Activated naive CD8-positive, alpha-beta T cell treated with anti-CD3 and anti-CD28 coated beads, Interleukin-2, amount 50 U/mL, for 24 hours (primary cell): ENCODE results near the gene PKD2L1.
A peak's percentile ranks its signal among the peaks of the same experiment; 100 is the strongest.

Source experiments
- ATAC-seq: fragments of 150-1000 bp; cut with Tn5 transposase; one replicate; pipeline ENCODE4 v1.10.0; 2021
- DNase-seq: peaks from one replicate; pipeline ENCODE4 v3.0.0; 2021
- H3K27ac Mint-ChIP-seq: one replicate; pipeline ENCODE4 v1.8.0; 2021; ENCODE audit warnings: mild to moderate bottlenecking, mixed read lengths
- H3K27me3 Mint-ChIP-seq: one replicate; pipeline ENCODE4 v1.8.0; 2021; ENCODE audit warnings: mixed read lengths
- H3K36me3 Mint-ChIP-seq: one replicate; pipeline ENCODE4 v1.8.0; 2021; ENCODE audit warnings: low read depth, mixed read lengths
- H3K4me1 Mint-ChIP-seq: one replicate; pipeline ENCODE4 v1.8.0; 2021; ENCODE audit warnings: mixed read lengths
- H3K4me3 Mint-ChIP-seq: one replicate; pipeline ENCODE4 v1.8.0; 2021; ENCODE audit warnings: mild to moderate bottlenecking, moderate library complexity, mixed read lengths
- H3K9me3 Mint-ChIP-seq: one replicate; pipeline ENCODE4 v1.8.0; 2021; ENCODE audit warnings: mixed read lengths

The PKD2L1 gene

GRCh38 chr10:100347568-100348195, 17.7 kb upstream of the PKD2L1 start:
- DNase-seq: no peak
- peaks cover 48% of the 10 kb centered on the region for H3K4me1 Mint-ChIP-seq

GRCh38 chr10:100346765-100347567, 16.9 kb upstream of the PKD2L1 start, which contains the start of gene SCD:
Gene SCD (plus strand): TSS chr10:100347233. CDS start chr10:100347505, 272 bp downstream.
- peak; percentile 93 for ATAC-seq
- Mint-ChIP-seq H3K4me3 (peak within 1 kb of the TSS; percentile 95), H3K27ac (peak within 1 kb of the TSS; percentile 91), H3K9me3 (no peaks in the 10 kb centered on the region), H3K4me1 (peaks cover 48% of the 10 kb centered on the region), H3K27me3 (no peaks in the 10 kb centered on the region), H3K36me3 (peaks cover 45% of the 10 kb centered on the region)
- peak; percentile 85 for DNase-seq

More at GRCh38 chr10:100347568-100348195, 17.7 kb upstream of the PKD2L1 start:
- no peak for ATAC-seq
- Mint-ChIP-seq H3K27ac (peak overlapping the region; percentile 88), H3K36me3 (peaks cover 52% of the 10 kb centered on the region), H3K4me3 (peak overlapping the region; percentile 95), H3K27me3 (no peaks in the 10 kb centered on the region), H3K9me3 (no peaks in the 10 kb centered on the region)

- peaks cover 39% of the 10 kb centered on the region for H3K36me3 Mint-ChIP-seq
- H3K4me1 Mint-ChIP-seq: peaks cover 48% of the 10 kb centered on the region
- peak overlapping the region; percentile 95 for H3K4me3 Mint-ChIP-seq
- H3K27ac Mint-ChIP-seq: peak overlapping the region; percentile 91
- ATAC-seq: peak; percentile 74
- no peaks in the 10 kb centered on the region for H3K27me3 Mint-ChIP-seq
- no peaks in the 10 kb centered on the region for H3K9me3 Mint-ChIP-seq
- peak; percentile 89 for DNase-seq
These were observed 16.3 kb upstream of the PKD2L1 start for GRCh38 chr10:100346351-100346764.

- ATAC-seq: no peak
- Mint-ChIP-seq H3K4me3 (peak overlapping the region; percentile 95), H3K4me1 (peaks cover 43% of the 10 kb centered on the region), H3K27me3 (no peaks in the 10 kb centered on the region), H3K36me3 (peaks cover 33% of the 10 kb centered on the region), H3K9me3 (no peaks in the 10 kb centered on the region), H3K27ac (peak overlapping the region; percentile 91)
- no peak for DNase-seq
These were observed 15.7 kb upstream of the PKD2L1 start for GRCh38 chr10:100345570-100346330.

- peaks cover 30% of the 10 kb centered on the region for H3K4me1 Mint-ChIP-seq
- no peak overlapping the region for H3K4me3 Mint-ChIP-seq
- peak overlapping the region; percentile 7 for H3K27ac Mint-ChIP-seq
- no peak for DNase-seq
- peaks cover 19% of the 10 kb centered on the region for H3K36me3 Mint-ChIP-seq
- H3K27me3 Mint-ChIP-seq: no peaks in the 10 kb centered on the region
- no peaks in the 10 kb centered on the region for H3K9me3 Mint-ChIP-seq
- no peak for ATAC-seq
These were observed 14.3 kb upstream of the PKD2L1 start for GRCh38 chr10:100344241-100344788.

- Mint-ChIP-seq H3K9me3 (no peaks in the 10 kb centered on the region), H3K36me3 (peaks cover 2% of the 10 kb centered on the region), H3K27me3 (no peaks in the 10 kb centered on the region)
These were observed 12.6 kb upstream of the PKD2L1 start for GRCh38 chr10:100342627-100342972.

GRCh38 chr10:100341953-100342626, 12.1 kb upstream of the PKD2L1 start:
- DNase-seq (peak; percentile 51), ATAC-seq (peak; percentile 39)
- Mint-ChIP-seq H3K9me3 (no peaks in the 10 kb centered on the region), H3K27me3 (no peaks in the 10 kb centered on the region), H3K4me1 (peaks cover 25% of the 10 kb centered on the region), H3K36me3 (no peaks in the 10 kb centered on the region), H3K4me3 (no peak overlapping the region), H3K27ac (no peak overlapping the region)

More at GRCh38 chr10:100342627-100342972, 12.6 kb upstream of the PKD2L1 start:
- Mint-ChIP-seq H3K4me3 (no peak overlapping the region), H3K4me1 (peaks cover 25% of the 10 kb centered on the region), H3K27ac (no peak overlapping the region)
- ATAC-seq (no peak), DNase-seq (no peak)

- ATAC-seq (no peak), DNase-seq (no peak)
- Mint-ChIP-seq H3K9me3 (no peaks in the 10 kb centered on the region), H3K27ac (no peak overlapping the region), H3K4me1 (peaks cover 23% of the 10 kb centered on the region), H3K27me3 (no peaks in the 10 kb centered on the region), H3K36me3 (no peaks in the 10 kb centered on the region), H3K4me3 (no peak overlapping the region)
These were observed 11.2 kb upstream of the PKD2L1 start for GRCh38 chr10:100340948-100341847.

GRCh38 chr10:100339236-100339635, 9.2 kb upstream of the PKD2L1 start:
- peaks cover 2% of the 10 kb centered on the region for H3K27me3 Mint-ChIP-seq

GRCh38 chr10:100338434-100339036, 8.5 kb upstream of the PKD2L1 start:
- Mint-ChIP-seq H3K27ac (no peak overlapping the region), H3K9me3 (no peaks in the 10 kb centered on the region), H3K4me1 (peaks cover 9% of the 10 kb centered on the region), H3K4me3 (no peak overlapping the region), H3K27me3 (peaks cover 2% of the 10 kb centered on the region), H3K36me3 (no peaks in the 10 kb centered on the region)
- DNase-seq (peak; percentile 83), ATAC-seq (peak; percentile 76)

More at GRCh38 chr10:100339236-100339635, 9.2 kb upstream of the PKD2L1 start:
- Mint-ChIP-seq H3K36me3 (no peaks in the 10 kb centered on the region), H3K4me3 (no peak overlapping the region), H3K4me1 (peaks cover 10% of the 10 kb centered on the region), H3K27ac (no peak overlapping the region), H3K9me3 (no peaks in the 10 kb centered on the region)
- ATAC-seq (no peak), DNase-seq (no peak)

GRCh38 chr10:100334762-100335161, 4.7 kb upstream of the PKD2L1 start:
- H3K4me3 Mint-ChIP-seq: no peak overlapping the region
- no peak for ATAC-seq
- peaks cover 9% of the 10 kb centered on the region for H3K4me1 Mint-ChIP-seq
- peaks cover 4% of the 10 kb centered on the region for H3K27me3 Mint-ChIP-seq
- DNase-seq: no peak
- no peak overlapping the region for H3K27ac Mint-ChIP-seq
- H3K36me3 Mint-ChIP-seq: no peaks in the 10 kb centered on the region
- no peaks in the 10 kb centered on the region for H3K9me3 Mint-ChIP-seq

GRCh38 chr10:100333661-100334440, 3.8 kb upstream of the PKD2L1 start:
- ATAC-seq (no peak), DNase-seq (no peak)
- H3K9me3 Mint-ChIP-seq: no peaks in the 10 kb centered on the region
- H3K27ac Mint-ChIP-seq: no peak overlapping the region
- no peak overlapping the region for H3K4me3 Mint-ChIP-seq
- no peaks in the 10 kb centered on the region for H3K36me3 Mint-ChIP-seq
- peaks cover 4% of the 10 kb centered on the region for H3K4me1 Mint-ChIP-seq
- H3K27me3 Mint-ChIP-seq: peaks cover 4% of the 10 kb centered on the region
